HG03565 (cell line): ENCODE data around the gene CYP2J2.
"Not testable (repeated sequence)": the region's sequence is repeated elsewhere in the genome, so short reads cannot be mapped to it uniquely, and the experiment has no call there.

Experiments used
- ATAC-seq: cut with Tn5 transposase; IDR thresholded peaks from one replicate; pipeline ENCODE4 v1.9.1; 2021; ENCODE audit warnings: mild to moderate bottlenecking, moderate library complexity; ENCODE audit not compliant: unreplicated experiment

CYP2J2 gene

DNA sequence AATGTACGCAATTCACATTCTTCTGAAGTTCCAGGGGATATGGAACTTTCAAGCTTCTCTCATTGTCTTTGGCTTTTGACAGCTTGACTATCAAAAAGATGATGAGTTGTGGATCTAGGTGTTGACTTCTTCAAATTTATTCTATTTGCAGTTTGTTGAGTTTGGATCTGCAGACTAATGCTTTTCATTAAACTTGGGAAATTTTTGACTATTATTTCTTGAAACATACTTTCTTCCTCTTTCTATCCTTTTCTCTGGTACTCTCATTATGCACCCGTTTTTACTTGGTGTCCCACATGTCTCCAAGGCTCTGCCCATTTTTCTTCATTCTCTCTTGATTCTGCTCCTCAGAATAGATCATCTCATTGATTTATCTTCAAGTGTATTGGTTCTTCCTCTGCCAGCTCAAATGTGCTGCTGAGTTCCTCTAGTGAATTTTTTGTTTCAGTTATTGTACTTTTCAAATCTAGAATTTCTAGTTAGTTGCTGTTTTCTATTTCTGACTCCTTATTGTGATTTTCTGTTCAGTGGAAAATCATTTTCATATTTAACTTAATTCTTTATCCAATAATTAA is 49.4 kb downstream of the CYP2J2 start:
- no peak for ATAC-seq

DNA sequence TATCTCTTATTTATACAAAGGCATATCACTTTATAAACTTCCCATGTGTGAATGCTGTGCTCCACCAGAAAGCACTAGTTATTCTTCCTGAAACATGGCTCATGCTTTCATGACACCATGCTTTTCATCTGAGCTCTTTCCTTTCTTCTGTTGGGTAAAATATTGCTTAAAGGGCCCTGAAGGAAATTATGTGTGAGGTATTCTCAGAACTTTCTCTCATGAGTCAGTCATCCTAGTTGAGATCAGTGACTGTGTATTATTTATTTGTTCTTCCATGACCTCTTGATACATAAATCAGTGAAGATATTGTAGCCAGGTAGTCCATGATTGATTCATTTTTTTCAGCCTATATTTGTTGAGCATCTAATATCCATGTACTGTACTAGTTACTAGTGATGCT is 54.8 kb downstream of the CYP2J2 start:
- ATAC-seq = no peak

DNA sequence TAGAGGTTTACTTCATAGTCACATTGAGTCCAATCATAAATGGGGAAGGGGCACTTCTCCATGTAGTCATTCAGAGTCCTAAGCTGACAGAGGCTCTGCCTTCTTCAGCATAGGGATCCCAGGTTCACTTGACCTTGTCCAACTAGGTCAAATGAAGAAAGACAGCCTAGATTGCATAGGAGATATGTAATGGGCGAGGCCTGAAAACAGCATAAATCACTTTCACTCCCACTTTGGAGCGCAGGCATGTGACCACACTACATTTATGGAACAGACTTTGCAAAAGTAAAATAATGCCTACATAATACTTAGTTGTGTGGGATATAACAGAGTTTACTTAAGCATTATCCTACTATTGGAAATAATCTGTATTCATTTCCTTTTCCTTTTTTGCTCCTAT is 60.1 kb downstream of the CYP2J2 start:
- ATAC-seq = no peak

DNA sequence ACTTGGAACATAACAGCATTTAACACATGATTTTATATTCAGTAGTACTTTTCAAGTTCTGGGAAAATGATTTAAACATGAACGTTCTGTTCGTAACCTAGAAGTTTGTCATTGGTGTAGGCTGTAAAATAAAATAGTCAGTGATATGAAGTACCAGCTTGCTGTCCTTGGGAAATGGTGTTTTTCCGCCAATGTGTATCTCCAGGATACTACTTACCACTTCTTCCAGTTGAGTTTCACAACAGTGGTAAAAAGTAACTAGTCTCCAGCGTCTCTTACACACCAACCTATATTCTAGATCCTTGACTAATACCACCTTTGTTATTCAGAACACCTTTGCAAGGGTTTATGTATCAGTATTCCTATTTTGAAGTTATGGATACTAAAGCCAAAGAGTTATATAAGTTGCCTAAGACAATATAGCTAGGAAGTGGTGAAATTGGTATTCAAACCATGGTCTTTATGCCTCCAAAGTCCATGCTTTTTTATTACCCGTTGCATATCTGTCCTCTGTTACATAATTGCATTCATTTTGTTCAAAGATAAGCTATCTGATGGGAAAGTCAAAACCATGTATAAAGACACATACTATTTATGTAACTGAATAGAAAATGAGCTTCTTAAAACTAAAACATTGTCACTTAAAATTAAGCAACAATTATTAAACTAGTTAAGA is 68.8 kb downstream of the CYP2J2 start:
- ATAC-seq = no peak

DNA sequence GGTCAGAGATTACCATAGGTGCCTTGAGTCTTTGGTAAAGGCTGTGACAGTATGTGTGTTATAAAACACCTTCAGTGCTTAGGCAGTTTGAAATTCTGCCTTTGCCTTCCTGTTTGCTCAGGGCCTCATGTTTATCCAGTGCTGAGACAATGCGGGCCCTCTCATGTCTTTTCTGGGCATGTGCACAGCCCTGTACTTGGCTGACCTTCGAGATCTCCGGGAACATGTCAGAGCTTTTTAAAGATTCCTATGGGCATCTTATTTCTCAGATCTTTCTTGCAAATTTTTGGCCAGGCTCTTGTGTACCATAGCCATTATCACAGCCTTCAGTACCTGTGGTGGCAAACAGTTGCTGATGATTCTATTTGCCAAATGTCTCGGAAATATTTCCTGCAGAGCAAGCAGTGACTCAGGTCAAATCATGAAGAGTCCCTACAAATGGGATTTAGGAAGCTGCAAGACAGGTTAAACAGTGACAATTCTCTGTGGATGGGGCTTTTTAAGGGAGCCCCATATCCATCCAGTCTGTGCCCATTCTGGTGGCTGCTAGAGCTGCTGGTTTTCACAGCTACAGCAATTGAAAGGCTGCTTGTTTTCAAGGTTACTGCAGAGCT is 69.7 kb downstream of the CYP2J2 start:
- no peak for ATAC-seq

DNA sequence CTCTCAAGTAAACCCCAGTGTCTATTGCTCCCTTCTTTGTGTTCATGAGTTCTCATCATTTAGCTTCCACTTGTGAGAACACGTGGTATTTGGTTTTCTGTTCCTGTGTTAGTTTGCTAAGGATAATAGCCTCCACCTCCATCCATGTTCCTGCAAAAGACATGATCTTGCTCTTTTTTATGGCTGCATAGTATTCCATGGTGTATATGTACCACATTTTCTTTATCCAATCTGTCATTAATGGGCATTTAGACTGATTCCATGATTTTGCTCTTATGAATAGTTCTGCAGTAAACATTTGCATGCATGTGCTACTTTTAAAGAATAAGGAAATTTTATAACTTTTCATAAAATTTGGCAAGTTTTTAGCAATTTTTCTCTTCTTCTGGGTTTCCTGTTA is 71.3 kb downstream of the CYP2J2 start:
- ATAC-seq = not testable (repeated sequence)

DNA sequence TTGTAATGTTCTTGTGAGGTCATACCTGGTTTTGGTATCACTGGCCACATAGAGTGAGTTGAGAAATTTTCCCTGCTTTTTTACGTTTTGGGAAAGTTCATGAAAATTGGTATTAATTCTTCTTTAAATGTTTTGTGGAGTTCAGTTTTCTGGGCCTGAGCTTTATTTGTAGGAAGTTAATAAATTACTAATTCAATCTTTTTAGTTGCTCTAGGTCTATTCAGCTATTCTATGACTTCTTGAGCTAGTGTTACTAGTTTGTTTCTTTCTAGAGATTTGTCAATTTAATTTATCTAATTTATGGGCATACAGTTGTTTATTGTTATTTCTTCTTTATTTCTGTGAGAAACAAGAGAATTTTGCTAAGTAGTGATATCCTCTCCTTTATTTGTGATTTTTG is 74.5 kb downstream of the CYP2J2 start:
- no peak for ATAC-seq

DNA sequence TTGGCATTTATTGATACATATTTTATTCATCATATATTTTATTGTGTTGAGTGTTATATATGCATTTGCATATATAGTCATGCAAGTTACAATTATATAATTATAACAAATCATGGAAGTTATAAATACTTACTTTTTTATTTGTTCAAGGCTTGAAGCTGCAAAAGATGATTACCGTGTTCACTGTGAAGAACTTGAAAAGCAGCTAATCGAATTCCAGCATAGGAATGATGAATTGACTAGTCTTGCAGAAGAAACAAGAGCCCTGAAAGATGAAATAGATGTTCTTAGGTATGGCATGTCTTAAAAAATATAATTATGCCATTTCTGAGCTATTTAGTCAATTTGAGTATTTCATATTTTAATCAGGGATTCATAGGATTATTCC is 79.7 kb downstream of the CYP2J2 start:
- ATAC-seq = no peak

DNA sequence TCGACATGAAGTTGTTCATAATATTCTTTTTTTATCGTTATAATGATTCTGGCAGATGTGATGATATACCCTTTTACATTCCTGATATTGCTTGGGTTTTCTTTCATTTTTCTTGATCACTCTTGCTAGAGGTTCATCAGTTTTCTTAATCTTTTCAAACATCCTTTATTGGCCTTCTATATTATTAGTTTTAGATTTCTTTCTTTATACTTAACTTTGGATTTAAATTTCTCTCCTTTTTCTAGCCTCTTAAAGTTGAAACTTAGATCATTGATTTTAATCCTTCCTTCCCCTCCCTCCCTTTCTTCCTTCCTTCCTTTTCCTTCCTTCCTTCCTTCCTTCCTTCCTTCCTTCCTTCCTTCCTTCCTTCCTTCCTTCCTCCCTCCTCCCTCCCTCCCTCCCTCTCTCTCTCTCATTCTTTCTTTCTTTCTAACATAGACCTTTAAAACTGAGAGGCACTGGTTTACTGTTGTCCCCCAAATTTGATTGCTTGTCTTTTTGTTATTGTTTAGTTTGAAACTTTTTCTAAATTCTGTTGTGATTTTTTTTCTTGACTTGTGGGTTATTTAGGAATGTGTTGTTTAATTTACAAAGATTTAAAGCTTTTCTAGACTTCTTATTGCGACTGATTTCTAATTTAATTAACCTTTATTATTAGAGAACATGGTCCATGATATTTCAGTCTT is 80.2 kb downstream of the CYP2J2 start:
- ATAC-seq = no peak

DNA sequence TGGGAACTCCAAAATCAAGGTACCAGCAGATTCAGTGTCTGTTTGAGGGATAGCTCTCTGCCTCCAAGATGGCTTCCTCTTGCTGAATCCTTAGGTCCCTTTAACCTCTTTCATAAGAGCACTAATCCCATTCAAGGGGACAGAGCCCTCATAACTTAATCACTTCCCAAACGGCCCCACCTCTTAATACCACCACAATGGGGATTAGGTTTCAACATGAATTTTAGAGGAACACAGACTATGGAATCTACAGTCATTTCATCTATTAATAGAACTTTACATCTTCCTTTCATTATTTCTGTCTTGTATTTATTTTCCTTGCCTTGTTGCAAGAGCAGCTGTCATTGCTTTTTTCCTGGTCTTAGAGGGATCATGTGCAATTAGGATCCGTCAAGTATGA is 81.5 kb downstream of the CYP2J2 start:
- ATAC-seq = no peak
